OCI-LY7 (cell line): ENCODE measurements around the gene ACBD6.

Source experiments
- EZH2phosphoT487 ChIP-seq: fragments of 200-600 bp; sonication (generic); IDR thresholded peaks from 2 replicates; pipeline ENCODE4 v1.6.1; 2018; ENCODE audit warnings: low read depth, borderline replicate concordance, mild to moderate bottlenecking, mixed run types, antibody characterized with exemption, low read length, moderate library complexity, mixed read lengths
- TF ChIP-seq, protein P1 (sequence below): fragments of 200-600 bp; sonication (generic); conservative IDR thresholded peaks from 2 replicates; pipeline ENCODE4 v1.5.1; 2014; ENCODE audit warnings: mild to moderate bottlenecking, antibody characterized with exemption, low read length, moderate library complexity, mixed read lengths

DNA sequence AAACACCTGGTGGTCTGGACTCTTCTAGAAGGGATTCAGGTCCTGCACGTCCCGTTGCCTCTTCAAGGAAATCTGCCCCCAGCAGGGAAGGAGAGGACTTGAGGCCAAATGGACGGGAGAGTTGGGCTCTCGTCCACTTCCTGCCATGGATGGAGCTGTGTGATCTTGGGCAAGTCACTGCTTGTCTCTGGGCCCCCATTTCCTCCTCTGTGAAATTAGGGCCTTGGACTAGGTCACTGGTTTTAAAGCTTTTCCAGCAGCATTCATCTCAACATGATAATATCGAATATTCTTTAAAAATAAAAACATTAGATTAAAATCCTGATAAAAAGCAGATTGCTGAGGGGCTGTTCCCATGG is 245.4 kb downstream of the ACBD6 start:
- TF ChIP-seq, protein P1, sequence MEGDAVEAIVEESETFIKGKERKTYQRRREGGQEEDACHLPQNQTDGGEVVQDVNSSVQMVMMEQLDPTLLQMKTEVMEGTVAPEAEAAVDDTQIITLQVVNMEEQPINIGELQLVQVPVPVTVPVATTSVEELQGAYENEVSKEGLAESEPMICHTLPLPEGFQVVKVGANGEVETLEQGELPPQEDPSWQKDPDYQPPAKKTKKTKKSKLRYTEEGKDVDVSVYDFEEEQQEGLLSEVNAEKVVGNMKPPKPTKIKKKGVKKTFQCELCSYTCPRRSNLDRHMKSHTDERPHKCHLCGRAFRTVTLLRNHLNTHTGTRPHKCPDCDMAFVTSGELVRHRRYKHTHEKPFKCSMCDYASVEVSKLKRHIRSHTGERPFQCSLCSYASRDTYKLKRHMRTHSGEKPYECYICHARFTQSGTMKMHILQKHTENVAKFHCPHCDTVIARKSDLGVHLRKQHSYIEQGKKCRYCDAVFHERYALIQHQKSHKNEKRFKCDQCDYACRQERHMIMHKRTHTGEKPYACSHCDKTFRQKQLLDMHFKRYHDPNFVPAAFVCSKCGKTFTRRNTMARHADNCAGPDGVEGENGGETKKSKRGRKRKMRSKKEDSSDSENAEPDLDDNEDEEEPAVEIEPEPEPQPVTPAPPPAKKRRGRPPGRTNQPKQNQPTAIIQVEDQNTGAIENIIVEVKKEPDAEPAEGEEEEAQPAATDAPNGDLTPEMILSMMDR, result no peak
- no peak for TF ChIP-seq EZH2phosphoT487
